ENCODE data around the gene ADRA2B.

DNA sequence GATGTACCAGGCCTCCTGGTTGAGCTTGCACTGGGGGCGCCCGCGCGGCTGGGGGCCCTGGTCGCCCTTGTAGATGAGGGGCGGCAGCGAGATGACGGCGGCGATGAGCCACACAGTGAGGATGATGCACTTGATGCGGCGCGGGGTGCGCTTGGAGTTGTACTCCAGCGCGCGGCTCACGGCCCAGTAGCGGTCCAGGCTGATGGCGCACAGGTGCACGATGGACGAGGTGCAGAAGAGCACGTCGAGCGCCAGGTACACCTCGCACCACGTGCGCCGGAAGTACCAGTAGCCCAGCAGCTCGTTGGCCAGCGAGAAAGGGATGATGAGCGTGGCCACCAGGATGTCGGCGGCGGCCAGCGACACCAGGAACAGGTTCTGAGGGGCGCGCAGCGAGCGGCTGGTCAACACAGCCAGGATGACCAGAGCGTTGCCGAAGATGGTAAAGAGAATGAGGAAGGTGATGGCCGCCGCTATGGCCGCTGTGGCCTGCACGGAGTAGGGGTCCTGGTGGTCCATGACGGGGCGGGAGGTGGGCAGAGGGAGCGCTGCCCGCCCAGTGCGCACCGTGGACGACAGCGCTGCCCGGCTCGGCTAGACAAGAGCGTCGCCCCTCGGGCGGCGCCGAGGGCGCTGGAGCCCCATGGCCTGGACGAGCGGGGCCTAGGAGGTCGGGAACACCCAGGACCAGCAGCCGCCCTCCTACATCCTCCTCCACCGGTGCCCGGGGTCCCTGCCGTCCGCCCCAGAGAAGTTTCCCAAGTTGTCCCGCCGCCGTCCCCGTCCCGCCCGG, 544 bp downstream of the ADRA2B start:
- TF ChIP-seq, protein P1, sequence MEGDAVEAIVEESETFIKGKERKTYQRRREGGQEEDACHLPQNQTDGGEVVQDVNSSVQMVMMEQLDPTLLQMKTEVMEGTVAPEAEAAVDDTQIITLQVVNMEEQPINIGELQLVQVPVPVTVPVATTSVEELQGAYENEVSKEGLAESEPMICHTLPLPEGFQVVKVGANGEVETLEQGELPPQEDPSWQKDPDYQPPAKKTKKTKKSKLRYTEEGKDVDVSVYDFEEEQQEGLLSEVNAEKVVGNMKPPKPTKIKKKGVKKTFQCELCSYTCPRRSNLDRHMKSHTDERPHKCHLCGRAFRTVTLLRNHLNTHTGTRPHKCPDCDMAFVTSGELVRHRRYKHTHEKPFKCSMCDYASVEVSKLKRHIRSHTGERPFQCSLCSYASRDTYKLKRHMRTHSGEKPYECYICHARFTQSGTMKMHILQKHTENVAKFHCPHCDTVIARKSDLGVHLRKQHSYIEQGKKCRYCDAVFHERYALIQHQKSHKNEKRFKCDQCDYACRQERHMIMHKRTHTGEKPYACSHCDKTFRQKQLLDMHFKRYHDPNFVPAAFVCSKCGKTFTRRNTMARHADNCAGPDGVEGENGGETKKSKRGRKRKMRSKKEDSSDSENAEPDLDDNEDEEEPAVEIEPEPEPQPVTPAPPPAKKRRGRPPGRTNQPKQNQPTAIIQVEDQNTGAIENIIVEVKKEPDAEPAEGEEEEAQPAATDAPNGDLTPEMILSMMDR (IDR thresholded peaks at IDR 0.05; ENCODE audit: insufficient read depth, low read length): no peak
- TF ChIP-seq, protein P2, sequence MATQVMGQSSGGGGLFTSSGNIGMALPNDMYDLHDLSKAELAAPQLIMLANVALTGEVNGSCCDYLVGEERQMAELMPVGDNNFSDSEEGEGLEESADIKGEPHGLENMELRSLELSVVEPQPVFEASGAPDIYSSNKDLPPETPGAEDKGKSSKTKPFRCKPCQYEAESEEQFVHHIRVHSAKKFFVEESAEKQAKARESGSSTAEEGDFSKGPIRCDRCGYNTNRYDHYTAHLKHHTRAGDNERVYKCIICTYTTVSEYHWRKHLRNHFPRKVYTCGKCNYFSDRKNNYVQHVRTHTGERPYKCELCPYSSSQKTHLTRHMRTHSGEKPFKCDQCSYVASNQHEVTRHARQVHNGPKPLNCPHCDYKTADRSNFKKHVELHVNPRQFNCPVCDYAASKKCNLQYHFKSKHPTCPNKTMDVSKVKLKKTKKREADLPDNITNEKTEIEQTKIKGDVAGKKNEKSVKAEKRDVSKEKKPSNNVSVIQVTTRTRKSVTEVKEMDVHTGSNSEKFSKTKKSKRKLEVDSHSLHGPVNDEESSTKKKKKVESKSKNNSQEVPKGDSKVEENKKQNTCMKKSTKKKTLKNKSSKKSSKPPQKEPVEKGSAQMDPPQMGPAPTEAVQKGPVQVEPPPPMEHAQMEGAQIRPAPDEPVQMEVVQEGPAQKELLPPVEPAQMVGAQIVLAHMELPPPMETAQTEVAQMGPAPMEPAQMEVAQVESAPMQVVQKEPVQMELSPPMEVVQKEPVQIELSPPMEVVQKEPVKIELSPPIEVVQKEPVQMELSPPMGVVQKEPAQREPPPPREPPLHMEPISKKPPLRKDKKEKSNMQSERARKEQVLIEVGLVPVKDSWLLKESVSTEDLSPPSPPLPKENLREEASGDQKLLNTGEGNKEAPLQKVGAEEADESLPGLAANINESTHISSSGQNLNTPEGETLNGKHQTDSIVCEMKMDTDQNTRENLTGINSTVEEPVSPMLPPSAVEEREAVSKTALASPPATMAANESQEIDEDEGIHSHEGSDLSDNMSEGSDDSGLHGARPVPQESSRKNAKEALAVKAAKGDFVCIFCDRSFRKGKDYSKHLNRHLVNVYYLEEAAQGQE (IDR thresholded peaks at IDR 0.05; ENCODE audit: insufficient replicate concordance, low read depth): no peak
- no peak for TF ChIP-seq GABPA (IDR thresholded peaks at IDR 0.05; ENCODE audit: low read depth)

All from HL-60 (cell line).